ENCODE results near the gene TANK. TPM values are rescaled to one million over a fixed set of nuclear protein-coding genes. Genes with fewer than 3 reads are reported as not detected.

TANK gene
- total and polyA plus RNA-seq, 2 of the 8 experiments (the other 6 are each of a cell fraction or from before 2014, with no cell fraction given) = 7.0 to 26.1 TPM

DNA sequence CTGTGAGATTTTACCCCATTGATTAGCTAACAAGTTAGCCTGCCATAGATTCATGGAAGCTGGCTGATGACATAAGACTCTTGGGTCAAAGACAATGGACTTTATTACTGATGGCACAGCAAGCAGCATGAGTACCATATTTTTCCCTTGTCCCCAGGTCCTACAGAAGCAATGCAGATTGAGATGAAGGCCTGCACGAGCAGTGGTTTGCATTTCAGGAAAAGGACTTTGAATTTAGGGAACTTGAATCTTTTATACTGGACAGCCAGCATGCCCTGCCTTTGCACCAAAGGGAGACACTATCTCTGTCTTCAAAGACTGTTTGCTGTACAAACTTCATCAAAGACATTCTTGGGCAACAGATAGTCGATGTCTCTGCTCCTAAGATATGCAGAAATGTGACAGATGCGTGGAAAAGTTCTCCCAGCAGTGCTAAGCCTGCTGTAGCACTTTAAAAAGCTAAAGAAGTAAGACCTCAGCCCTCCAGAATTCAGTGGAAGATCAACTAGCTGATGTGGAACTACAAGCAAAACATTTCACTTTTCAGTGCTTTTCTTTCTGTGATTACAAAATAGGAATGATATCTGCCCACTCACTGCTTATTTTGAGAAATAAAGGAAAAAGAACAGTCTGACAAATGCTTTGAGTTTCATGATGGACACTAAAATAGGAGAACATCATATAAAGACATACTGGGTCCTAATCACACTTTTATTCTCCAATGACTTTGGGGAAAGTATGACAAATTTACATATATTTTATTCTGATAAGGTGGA lies 44.4 kb upstream of the TANK start (continued):
- TF ChIP-seq JUND (IDR thresholded peaks at IDR 0.05; ENCODE audit: low read length) = no peak

Measured in H1 (cell line).